ENCODE data around the gene PON1. TPM values are rescaled to one million over a fixed set of nuclear protein-coding genes. Genes with fewer than 3 reads are reported as not detected.

The PON1 gene
- total and polyA plus RNA-seq, 9 donors: 0.10 to 1.7 (median 0.55) TPM

- H3K4me1 ChIP-seq (ENCODE audit: insufficient read depth): no peaks in the 10 kb centered on the region
- H3K27ac ChIP-seq: no peak overlapping the region
- H3K36me3 ChIP-seq: no peaks in the 10 kb centered on the region
- whole genome bisulfite sequencing, 3 donors: 78 to 95% (median 88%) methylated on average over 2 of the region's 2 CpGs
- intact Hi-C loops (cut with DNase I): no loop called here
- H3K4me3 ChIP-seq: no peak overlapping the region
- no peak for TF ChIP-seq POLR2A (IDR thresholded peaks at IDR 0.05)
- TF ChIP-seq CTCF (IDR thresholded peaks at IDR 0.05): no peak
- no peak for TF ChIP-seq EP300 (IDR thresholded peaks at IDR 0.05)
- DNase-seq: no peak
- H3K9me3 ChIP-seq: no peaks in the 10 kb centered on the region
- H3K27me3 ChIP-seq: no peaks in the 10 kb centered on the region
Measured at GRCh38 chr7:95340491-95340890, 16.2 kb upstream of the PON1 start.

DNA sequence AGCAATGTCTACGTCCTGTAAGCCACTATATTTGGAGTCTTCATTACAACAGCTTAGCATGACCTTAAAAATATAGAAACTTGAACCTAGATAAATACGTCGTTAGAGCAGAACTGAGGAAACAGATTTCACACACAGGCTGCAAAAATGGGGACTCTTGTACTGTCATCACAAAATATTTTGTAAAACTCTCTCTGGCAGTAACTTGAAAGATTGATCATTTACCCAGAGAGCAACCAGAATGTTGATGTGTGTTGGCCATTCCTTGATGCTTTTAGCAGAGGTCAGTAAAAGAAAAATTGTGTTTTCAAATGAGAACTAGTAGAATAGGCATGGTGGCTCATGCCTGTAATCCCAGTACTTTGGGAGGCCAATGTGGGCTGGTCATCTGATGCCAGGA, 14.5 kb upstream of the PON1 start:
- Histone ChIP-seq H3K36me3 (no peaks in the 10 kb centered on the region), H3K4me3 (no peak overlapping the region), H3K9me3 (no peaks in the 10 kb centered on the region), H3K4me1 (ENCODE audit: insufficient read depth) (no peaks in the 10 kb centered on the region), H3K27me3 (no peaks in the 10 kb centered on the region), H3K27ac (no peak overlapping the region)
- no peak for DNase-seq
- TF ChIP-seq POLR2A (IDR thresholded peaks at IDR 0.05): no peak
- intact Hi-C loops (cut with DNase I): no loop called here
- WGBS, 3 donors: 55 to 70% (median 60%) methylated on average over 3 of the region's 3 CpGs

DNA sequence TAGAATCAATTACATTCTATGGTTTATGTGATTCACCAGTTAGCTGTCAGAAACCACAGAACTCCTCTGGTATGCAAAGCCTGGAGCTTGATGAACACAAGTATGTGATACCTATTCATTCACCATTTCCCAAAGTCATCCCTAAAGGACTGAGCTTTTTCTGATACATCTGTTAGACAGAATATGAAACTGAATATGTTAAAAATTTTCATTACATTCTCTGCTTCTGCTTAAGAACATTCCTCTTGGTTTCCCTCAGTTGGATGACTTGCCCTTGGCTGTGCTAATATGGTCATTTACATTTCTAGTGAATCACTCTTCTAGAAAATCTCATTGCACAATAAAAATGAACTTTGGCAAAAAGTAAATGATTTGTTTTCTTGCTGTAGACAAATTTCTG, 10.8 kb upstream of the PON1 start:
- no peaks in the 10 kb centered on the region for H3K4me1 ChIP-seq (ENCODE audit: insufficient read depth)
- no peaks in the 10 kb centered on the region for H3K27me3 ChIP-seq
- DNase-seq: no peak
- H3K9me3 ChIP-seq: no peaks in the 10 kb centered on the region
- TF ChIP-seq CTCF (IDR thresholded peaks at IDR 0.05) (no peak), EP300 (IDR thresholded peaks at IDR 0.05) (no peak), POLR2A (IDR thresholded peaks at IDR 0.05) (no peak)
- intact Hi-C loops (cut with DNase I): no loop called here
- no peaks in the 10 kb centered on the region for H3K36me3 ChIP-seq
- H3K4me3 ChIP-seq: no peak overlapping the region
- H3K27ac ChIP-seq: no peak overlapping the region

GRCh38 chr7:95334447-95334846, 10.1 kb upstream of the PON1 start:
- no peak overlapping the region for H3K4me3 ChIP-seq
- no peaks in the 10 kb centered on the region for H3K4me1 ChIP-seq (ENCODE audit: insufficient read depth)
- no peak overlapping the region for H3K27ac ChIP-seq
- no peak for TF ChIP-seq CTCF (IDR thresholded peaks at IDR 0.05)
- TF ChIP-seq POLR2A (IDR thresholded peaks at IDR 0.05): no peak
- no peak for TF ChIP-seq EP300 (IDR thresholded peaks at IDR 0.05)
- intact Hi-C loops (cut with DNase I): no loop called here
- no peaks in the 10 kb centered on the region for H3K36me3 ChIP-seq
- DNase-seq: no peak
- H3K9me3 ChIP-seq: no peaks in the 10 kb centered on the region
- no peaks in the 10 kb centered on the region for H3K27me3 ChIP-seq

DNA sequence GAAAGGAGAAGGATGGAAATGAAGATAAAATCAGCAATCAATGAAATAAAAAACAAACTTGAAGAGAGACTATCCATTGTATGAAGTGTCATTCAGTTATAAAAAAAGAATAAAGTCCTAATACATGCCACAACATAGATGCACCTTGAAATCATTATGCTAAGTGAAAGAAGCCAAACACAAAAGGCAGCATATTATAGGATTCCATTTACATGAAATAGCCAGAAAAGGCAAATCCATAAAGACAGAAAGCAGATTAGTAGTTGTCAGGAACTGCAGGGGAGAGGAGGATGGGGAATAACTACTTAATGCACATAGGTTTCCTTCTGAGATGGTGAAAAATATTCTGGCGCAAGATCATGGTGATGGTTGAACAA, 6.6 kb upstream of the PON1 start:
- WGBS, 3 donors: 96 to 100% (median 96%) methylated on average over 1 of the region's 1 CpG
- Histone ChIP-seq H3K36me3 (no peaks in the 10 kb centered on the region), H3K9me3 (no peaks in the 10 kb centered on the region), H3K4me3 (no peak overlapping the region), H3K4me1 (ENCODE audit: insufficient read depth) (no peaks in the 10 kb centered on the region), H3K27ac (no peak overlapping the region), H3K27me3 (no peaks in the 10 kb centered on the region)
- no peak for DNase-seq
- intact Hi-C loops (cut with DNase I): no loop called here
- TF ChIP-seq CTCF (IDR thresholded peaks at IDR 0.05) (no peak), EP300 (IDR thresholded peaks at IDR 0.05) (no peak), POLR2A (IDR thresholded peaks at IDR 0.05) (no peak)
